Vagina (tissue), 2 donors: ENCODE data around the gene ERP29.

Source experiments
- CTCF ChIP-seq, 3 experiments: fragments of 450-650 bp in 2 of 3; fragments of 200-600 bp in 1 of 3; sonication (generic) in 1 of 3; IDR thresholded peaks; one replicate each; pipeline ENCODE4 v1.5.1; 2017 to 2019; ENCODE audit warnings: antibody characterized with exemption in 3 of 3, mild to moderate bottlenecking in 2 of 3, moderate library complexity in 2 of 3
- POLR2AphosphoS5 ChIP-seq, 2 donors: sonication (generic); formaldehyde crosslinking; IDR thresholded peaks; one replicate each; pipeline ENCODE4 v1.9.0; 2017; ENCODE audit warnings: antibody characterized with exemption in 2 of 2, mild to moderate bottlenecking in 2 of 2, low read depth in 1 of 2; ENCODE audit not compliant: insufficient read depth in 1 of 2

GRCh38 chr12:112004041-112004440 lies 9.2 kb upstream of the ERP29 start:
- TF ChIP-seq CTCF (IDR thresholded peaks at IDR 0.05) (no peak), POLR2AphosphoS5 (IDR thresholded peaks at IDR 0.05; ENCODE audit: insufficient read depth in 1 of 2, low read depth in 1 of 2) (no peak)
